GM10248 (cell line): Measurements from ENCODE around the gene NCLN.

Experiments
- CTCF ChIA-PET: fragments of 300-600 bp; sonication (Branson Sonifier 250); formaldehyde crosslinking; extraction: SDS; loops from one replicate; lab custom pipeline; 2021; ENCODE audit warnings: antibody characterized with exemption; lab: Yijun Ruan, JAX
- POLR2A ChIA-PET: fragments of 350-650 bp; sonication (Branson Sonifier 250); formaldehyde crosslinking; extraction: SDS; loops from one replicate; lab custom pipeline; 2020; ENCODE audit warnings: antibody characterized with exemption; lab: Yijun Ruan, JAX
- DNase-seq: peaks from one replicate; pipeline ENCODE4 v3.0.0; 2012; ENCODE audit errors: extremely low spot score
- CTCF ChIP-seq: IDR thresholded peaks from 2 replicates; pipeline ENCODE4 v1.5.1; 2012; ENCODE audit warnings: mild to moderate bottlenecking, low read depth; ENCODE audit errors: extremely low read depth, missing control alignments, control extremely low read depth

NCLN gene

GRCh38 chr19:3183721-3184641 lies 1.7 kb upstream of the NCLN start:
- ChIA-PET CTCF (interaction anchor here (1.0 to 1.7 kb wide), 5 partner anchors 13 to 233 kb away, joined by 3 to 5 read pairs (median 4); no protein-coding TSS in a partner anchor), POLR2A (interaction anchor here (0.6 kb wide), 2 partner anchors 92 to 1048 kb away, joined by 6 to 8 read pairs; no protein-coding TSS in a partner anchor)
- no peak for DNase-seq
- no peak for TF ChIP-seq CTCF

- no peak for TF ChIP-seq CTCF
- ChIA-PET POLR2A (no interaction called here), CTCF (interaction anchor here (1.0 to 1.4 kb wide), 3 partner anchors 56 to 81 kb away, joined by 3 to 5 read pairs (median 3); no protein-coding TSS in a partner anchor)
- no peak for DNase-seq
These were observed 776 bp upstream of the NCLN start for GRCh38 chr19:3184847-3185460.

GRCh38 chr19:3186160-3186688 lies 494 bp downstream of the NCLN start:
- CTCF ChIA-PET, result interaction anchor here (1.0 to 1.4 kb wide), 2 partner anchors 118 to 236 kb away, joined by 3 to 4 read pairs; no protein-coding TSS in a partner anchor
- DNase-seq, result no peak
- POLR2A ChIA-PET, result no interaction called here
- TF ChIP-seq CTCF, result no peak

GRCh38 chr19:3186891-3187661 lies 1.3 kb downstream of the NCLN start:
- ChIA-PET CTCF (interaction anchor here (1.0 to 1.4 kb wide), 2 partner anchors 118 to 237 kb away, joined by 3 to 4 read pairs; no protein-coding TSS in a partner anchor), POLR2A (no interaction called here)
- no peak for TF ChIP-seq CTCF
- no peak for DNase-seq

- TF ChIP-seq CTCF, result no peak
- no peak for DNase-seq
- ChIA-PET CTCF (no interaction called here), POLR2A (no interaction called here)
These were observed 2.2 kb downstream of the NCLN start for GRCh38 chr19:3187662-3188511.
